GM12878 (cell line): ENCODE results near the gene LMO2. TPM values are rescaled to one million over a fixed set of nuclear protein-coding genes. Genes with fewer than 3 reads are reported as not detected.

Experiments used
- ATAC-seq: fragments of 200-7000 bp; cut with Tn5 transposase; 3 replicates; pipeline ENCODE4 v1.9.1; 2020; ENCODE audit warnings: mild to moderate bottlenecking, moderate library complexity
- BruUV-seq: library from RNA; stranded (reverse); fragments of 400-500 nt; replicated peaks from 2 replicates; lab custom pipeline; 2021; lab: Mats Ljungman, UMichigan
- CTCF ChIA-PET: fragments of 300-600 bp; sonication (Branson Sonifier 250); formaldehyde crosslinking; extraction: SDS; loops from one replicate; lab custom pipeline; 2021; ENCODE audit warnings: inconsistent platforms; lab: Yijun Ruan, JAX
- POLR2A ChIA-PET: fragments of 350-600 bp; formaldehyde crosslinking; extraction: SDS; loops from one replicate; lab custom pipeline; 2021; ENCODE audit warnings: inconsistent platforms; lab: Charles Lee
- RAD21 ChIA-PET: fragments of 300-600 bp; sonication (Branson Sonifier 250); formaldehyde crosslinking; loops from one replicate; lab custom pipeline; 2023; ENCODE audit warnings: antibody characterized with exemption; ENCODE audit not compliant: unreplicated experiment; lab: Charles Lee
- SMC1A ChIA-PET: fragments of 300-600 bp; sonication (Branson Sonifier 250); formaldehyde crosslinking; loops from one replicate; lab custom pipeline; 2023; ENCODE audit not compliant: unreplicated experiment, uncharacterized antibody; lab: Charles Lee
- DNase-seq: peaks from one replicate; pipeline ENCODE4 v3.0.0-alpha.2; 2011; ENCODE audit warnings: low read depth, low spot score
- FAIRE-seq: peaks from 3 replicates; lab custom pipeline; 2011; peaks lifted over from hg19 to GRCh38; lab: Jason Lieb, UNC
- H2AFZ ChIP-seq: 2 replicates; pipeline ENCODE4 v1.6.0; 2011; ENCODE audit warnings: low read depth, low read length, control low read depth; ENCODE audit not compliant: control insufficient read depth
- H3K27ac ChIP-seq: 2 replicates; pipeline ENCODE4 v1.5.1; 2011; ENCODE audit warnings: control low read depth; ENCODE audit not compliant: control insufficient read depth, insufficient read depth
- H3K27me3 ChIP-seq, 2 experiments: replicated peaks in 1 of 2; 2 replicates each; pipeline versions ENCODE4 v1.6.0 to v1.6.1; 2011; ENCODE audit warnings: low read length in 1 of 2; ENCODE audit not compliant: control insufficient read depth in 2 of 2, insufficient read depth in 2 of 2
- H3K36me3 ChIP-seq, 2 experiments: 2 replicates each; pipeline ENCODE4 v1.5.1; 2011; ENCODE audit warnings: low read length in 1 of 2; ENCODE audit not compliant: control insufficient read depth in 2 of 2, insufficient read depth in 2 of 2
- H3K4me1 ChIP-seq: 2 replicates; pipeline ENCODE4 v1.6.1; 2011; ENCODE audit warnings: mild to moderate bottlenecking, low read length, moderate library complexity, mixed read lengths; ENCODE audit not compliant: control insufficient read depth, insufficient read depth
- H3K4me2 ChIP-seq: 2 replicates; pipeline ENCODE4 v1.6.0; 2011; ENCODE audit warnings: control low read depth; ENCODE audit not compliant: control insufficient read depth, insufficient read depth
- H3K4me3 ChIP-seq: fragments of 200-600 bp; sonication (generic); 2 replicates; pipeline ENCODE4 v1.5.1; 2016
- H3K79me2 ChIP-seq: 2 replicates; pipeline ENCODE4 v1.6.0; 2011; ENCODE audit warnings: low read length; ENCODE audit not compliant: control insufficient read depth, insufficient read depth
- H3K9ac ChIP-seq: 2 replicates; pipeline ENCODE4 v1.8.0; 2011; ENCODE audit warnings: low read length, control low read depth, mixed read lengths; ENCODE audit not compliant: control insufficient read depth, insufficient read depth
- H3K9me3 ChIP-seq: replicated peaks from 3 replicates; pipeline ENCODE4 v1.5.1; 2011; ENCODE audit warnings: mild to moderate bottlenecking, low read length; ENCODE audit not compliant: control insufficient read depth, insufficient read depth
- H4K20me1 ChIP-seq: 2 replicates; pipeline ENCODE4 v1.6.0; 2011; ENCODE audit not compliant: control insufficient read depth, insufficient read depth
- FOS ChIP-seq: IDR thresholded peaks from 3 replicates; pipeline ENCODE4 v1.6.1; 2011; ENCODE audit warnings: borderline replicate concordance; ENCODE audit not compliant: insufficient read length; ENCODE audit errors: extremely low read depth
- GATAD2B ChIP-seq: fragments of 450-650 bp; conservative IDR thresholded peaks from 2 replicates; pipeline ENCODE4 v1.6.1; 2017; ENCODE audit warnings: low read depth, mild to moderate bottlenecking, moderate library complexity
- POLR2AphosphoS5 ChIP-seq: IDR thresholded peaks from 2 replicates; pipeline ENCODE4 v1.6.1; 2011; ENCODE audit warnings: mild to moderate bottlenecking, low read length, inconsistent platforms
- RFX5 ChIP-seq: IDR thresholded peaks from 2 replicates; pipeline ENCODE4 v1.6.1; 2011; ENCODE audit warnings: low read depth, low read length, improper control_type of control experiment
- SIN3A ChIP-seq: IDR thresholded peaks from 2 replicates; pipeline ENCODE4 v1.6.1; 2012; ENCODE audit warnings: low read depth, low read length, improper control_type of control experiment
- WRNIP1 ChIP-seq: IDR thresholded peaks from 2 replicates; pipeline ENCODE4 v1.6.1; 2011; ENCODE audit warnings: low read depth, low read length, improper control_type of control experiment, borderline replicate concordance
- ZBED1 ChIP-seq: IDR thresholded peaks from 2 replicates; pipeline ENCODE4 v1.6.1; 2016; ENCODE audit warnings: borderline replicate concordance
- WGBS: methylation state at CpG from one replicate; pipeline ENCODE4 v1.1.6; 2016; ENCODE audit warnings: low lambda C conversion rate; ENCODE audit not compliant: insufficient replicate concordance, insufficient coverage; ENCODE audit errors: missing lambda C conversion rate; 5-methylcytosine and 5-hydroxymethylcytosine counted together
- in situ Hi-C: fragments of 300-500 bp; cut with MboI; formaldehyde crosslinking; loops from 9 replicates; pipeline ENCODE4 v1.14.3; 2018; ENCODE audit warnings: mixed read lengths
- intact Hi-C: fragments of 100-400 bp; cut with micrococcal nuclease; formaldehyde crosslinking; loops from one replicate; pipeline ENCODE4 v1.14.2; 2022; ENCODE audit not compliant: unreplicated experiment
- polyA plus RNA-seq, 11 experiments: library from polyadenylated mRNA; depleted of rRNA in 4 of 11; unstranded in 6 of 11; stranded (reverse) in 5 of 11; fragments of >200 nt; fragmentation: Nextera tagmentation in 4 of 11; fragmentation: Illumina TruSeq in 1 of 11; extraction: Ambion mirVana in 4 of 11; extraction: Trizol in 1 of 11; gene quantifications; 1 replicate in 1 of 11; 2 replicates in 10 of 11; pipeline versions ENCODE4 v1.2.1 to v1.2.3, GENCODE V29; 2011 to 2016; ENCODE audit warnings: inconsistent platforms in 2 of 11, missing spikeins in 2 of 11, low read depth in 1 of 11
- total RNA-seq, 4 experiments: library from RNA; depleted of rRNA in 3 of 4; stranded (reverse); fragments of >200 nt in 3 of 4; fragmentation: Illumina TruSeq in 1 of 4; extraction: Trizol in 1 of 4; gene quantifications; 2 replicates each; pipeline versions ENCODE4 v1.2.1 to v1.2.3, GENCODE V29; 2013 to 2021
- TF ChIP-seq, protein P1 (sequence below): fragments of 450-650 bp; IDR thresholded peaks from 2 replicates; pipeline ENCODE4 v1.6.1; 2017; ENCODE audit warnings: mild to moderate bottlenecking, low read depth, inconsistent platforms; ENCODE audit not compliant: poor library complexity, severe bottlenecking

The LMO2 gene
- total and polyA plus RNA-seq, 10 of the 15 experiments (the other 5 are each of a cell fraction or from before 2014, with no cell fraction given), result 0.29 to 1.9 (median 1.1) TPM; not detected in 1

DNA sequence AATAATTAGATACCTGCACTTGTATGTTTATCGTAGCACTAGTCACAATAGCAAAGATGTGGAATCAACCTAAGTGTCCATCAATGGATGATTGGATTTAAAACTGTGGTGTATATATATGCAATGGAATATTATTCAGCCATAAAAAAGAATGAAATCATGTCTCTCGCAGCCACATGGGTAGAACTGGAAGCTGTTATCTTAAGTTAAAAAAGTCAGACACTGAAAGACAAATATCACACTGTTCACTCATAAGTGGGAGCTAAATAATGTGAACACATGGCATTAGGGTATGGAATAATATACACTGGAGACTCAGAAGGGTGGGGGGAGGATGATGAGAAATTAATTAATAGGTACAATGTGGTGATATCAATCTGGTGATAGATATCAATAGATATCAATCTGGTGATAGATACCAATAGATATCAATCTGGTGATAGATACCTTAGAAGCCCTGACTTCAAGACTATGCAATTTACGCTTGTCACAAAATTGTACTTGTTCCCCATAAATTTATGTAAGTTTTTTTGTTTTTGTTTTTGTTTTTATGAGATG, 2.0 kb downstream of the LMO2 start:
- H2AFZ ChIP-seq, result no peak overlapping the region
- SMC1A ChIA-PET, result interaction anchor here (1.0 to 1.5 kb wide), 2 partner anchors 9 to 26 kb away, joined by 3 read pairs; no protein-coding TSS in a partner anchor

More for the DNA sequence above, 2.0 kb downstream of the LMO2 start:
- Histone ChIP-seq H3K4me1 (peaks cover 29% of the 10 kb centered on the region), H3K27me3 (no peaks in the 10 kb centered on the region; a peak in 1 of 4 replicates), H3K4me2 (no peak overlapping the region), H3K9ac (no peak overlapping the region), H3K36me3 (no peaks in the 10 kb centered on the region), H3K27ac (no peak overlapping the region), H3K9me3 (no peaks in the 10 kb centered on the region; the same call in 2 of the 3 replicates), H4K20me1 (no peaks in the 10 kb centered on the region), H3K4me3 (no peak overlapping the region), H3K79me2 (no peaks in the 10 kb centered on the region)
- TF ChIP-seq GATAD2B (no peak), SIN3A (no peak), POLR2AphosphoS5 (no peak), ZBED1 (no peak), WRNIP1 (no peak), RFX5 (no peak), FOS (no peak)
- TF ChIP-seq, protein P1, sequence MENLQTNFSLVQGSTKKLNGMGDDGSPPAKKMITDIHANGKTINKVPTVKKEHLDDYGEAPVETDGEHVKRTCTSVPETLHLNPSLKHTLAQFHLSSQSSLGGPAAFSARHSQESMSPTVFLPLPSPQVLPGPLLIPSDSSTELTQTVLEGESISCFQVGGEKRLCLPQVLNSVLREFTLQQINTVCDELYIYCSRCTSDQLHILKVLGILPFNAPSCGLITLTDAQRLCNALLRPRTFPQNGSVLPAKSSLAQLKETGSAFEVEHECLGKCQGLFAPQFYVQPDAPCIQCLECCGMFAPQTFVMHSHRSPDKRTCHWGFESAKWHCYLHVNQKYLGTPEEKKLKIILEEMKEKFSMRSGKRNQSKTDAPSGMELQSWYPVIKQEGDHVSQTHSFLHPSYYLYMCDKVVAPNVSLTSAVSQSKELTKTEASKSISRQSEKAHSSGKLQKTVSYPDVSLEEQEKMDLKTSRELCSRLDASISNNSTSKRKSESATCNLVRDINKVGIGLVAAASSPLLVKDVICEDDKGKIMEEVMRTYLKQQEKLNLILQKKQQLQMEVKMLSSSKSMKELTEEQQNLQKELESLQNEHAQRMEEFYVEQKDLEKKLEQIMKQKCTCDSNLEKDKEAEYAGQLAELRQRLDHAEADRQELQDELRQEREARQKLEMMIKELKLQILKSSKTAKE, result no peak
- in situ Hi-C loops (no loop called here), intact Hi-C loops (no loop called here)
- no peak for FAIRE-seq
- CTCF ChIA-PET, result interaction anchor here (1.2 to 1.4 kb wide), 3 partner anchors 22 to 98 kb away, joined by 3 read pairs; no protein-coding TSS in a partner anchor
- ATAC-seq, result no peak
- 99% methylated on average over 3 of the region's 3 CpGs for WGBS
- no peak for DNase-seq
- RAD21 ChIA-PET, result no interaction called here
- no TSS peak for BruUV-seq
- POLR2A ChIA-PET, result interaction anchor here (0.6 kb wide), 1 partner anchor 81 kb away, joined by 5 read pairs; no protein-coding TSS in a partner anchor
